Left hindlimb (tissue), 1 donor: Measurements from ENCODE around the gene PPARA.

Source experiments
- DNase-seq: peaks from one replicate; pipeline ENCODE4 v3.0.0-alpha.2; 2018

Gene PPARA

DNA sequence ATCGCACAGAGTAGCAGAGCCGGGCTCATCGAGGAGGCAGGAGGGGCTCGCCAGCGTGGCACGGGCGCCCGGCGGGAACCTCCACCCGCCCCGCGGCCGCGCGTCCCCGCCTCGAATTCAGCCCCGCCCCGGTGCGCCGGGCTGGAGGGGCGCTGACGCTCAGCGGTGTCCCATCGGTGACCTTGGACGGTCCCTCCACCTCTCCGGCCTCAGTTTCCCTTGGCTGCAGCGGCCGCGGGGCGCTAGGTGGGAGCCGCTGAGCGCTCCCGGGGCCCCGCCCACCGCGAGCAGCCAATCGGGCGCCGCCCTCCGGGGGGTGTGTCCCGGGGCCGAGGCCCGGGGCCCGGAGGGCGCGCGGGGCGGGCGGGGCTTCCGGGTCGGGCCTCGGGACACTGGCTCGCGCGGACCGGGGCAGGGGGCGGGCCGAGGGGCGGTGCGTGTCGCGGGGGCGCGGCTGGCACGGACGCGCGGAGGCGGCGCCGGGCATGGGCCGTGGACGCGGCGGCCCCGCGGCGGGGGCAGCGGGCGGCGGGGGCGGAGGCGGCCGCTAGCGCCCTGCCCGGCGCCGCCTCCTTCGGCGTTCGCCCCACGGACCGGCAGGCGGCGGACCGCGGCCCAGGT, at the start of gene PPARA:
TSS of gene PPARA (plus strand) at position 493 of the 621 bp plus-strand sequence. CDS start 47,858 bp downstream, outside the sequence.
- DNase-seq, result peak; percentile 90

DNA sequence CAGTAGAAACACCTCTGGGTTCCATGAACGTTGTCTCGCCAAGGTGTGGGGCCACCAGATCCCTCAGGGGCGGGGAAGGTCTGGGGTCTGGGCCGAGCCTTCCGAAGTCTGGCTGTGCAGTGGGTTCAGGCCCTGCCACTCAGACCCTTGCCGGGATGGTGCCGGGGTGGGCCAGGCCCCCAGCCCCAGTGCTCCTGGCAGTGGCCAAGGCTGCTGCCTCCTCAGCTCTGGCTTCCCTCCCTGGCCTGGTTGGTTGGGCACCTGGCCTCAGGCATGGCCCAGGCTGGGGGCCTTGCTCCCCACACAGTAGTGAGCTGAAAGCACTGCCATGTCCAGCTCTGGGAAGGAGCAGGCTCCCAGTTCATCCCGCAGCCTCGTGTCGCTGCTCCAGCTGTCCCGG, 48.2 kb upstream of the PPARA start:
- DNase-seq, result no peak

DNA sequence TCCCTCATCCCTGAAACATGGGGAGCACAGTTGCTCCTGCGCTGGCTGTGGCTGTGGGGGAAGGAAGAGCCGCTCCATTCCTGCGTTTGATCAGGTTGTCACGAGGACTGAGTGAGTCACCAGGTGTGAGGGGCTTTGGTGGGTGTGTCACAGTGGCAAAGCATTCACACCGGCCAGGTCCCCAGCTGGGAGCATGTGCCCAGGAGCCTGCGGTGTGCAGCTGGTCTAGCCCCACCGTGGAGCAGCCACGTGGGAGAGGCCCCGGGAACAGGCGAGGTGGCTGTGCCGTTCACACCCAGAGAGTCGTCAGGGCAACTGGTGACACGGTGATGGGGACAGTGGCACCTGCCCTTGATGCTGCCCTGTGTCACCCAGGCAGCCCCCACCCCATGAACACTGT, 47.6 kb upstream of the PPARA start:
- no peak for DNase-seq

DNA sequence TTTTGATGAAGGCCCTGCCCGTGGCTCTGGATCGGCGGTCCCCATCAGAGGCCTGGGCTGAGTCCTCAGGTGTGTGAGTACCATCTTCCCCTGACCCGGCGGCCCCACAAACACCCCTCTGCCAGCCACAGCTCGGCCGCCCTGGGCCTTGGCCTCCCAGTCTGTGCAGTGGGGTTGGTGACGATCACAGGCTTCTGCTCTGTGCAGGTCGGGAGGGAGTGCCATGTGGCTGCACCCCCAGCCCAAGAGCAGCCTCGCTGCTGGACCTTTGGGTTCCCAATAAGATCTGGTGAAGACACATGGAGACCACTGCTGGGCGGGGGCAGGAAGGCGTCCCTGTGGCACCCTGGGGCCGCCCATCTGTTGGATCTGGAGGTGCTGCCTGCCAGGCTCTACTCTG, 47.1 kb upstream of the PPARA start:
- no peak for DNase-seq

DNA sequence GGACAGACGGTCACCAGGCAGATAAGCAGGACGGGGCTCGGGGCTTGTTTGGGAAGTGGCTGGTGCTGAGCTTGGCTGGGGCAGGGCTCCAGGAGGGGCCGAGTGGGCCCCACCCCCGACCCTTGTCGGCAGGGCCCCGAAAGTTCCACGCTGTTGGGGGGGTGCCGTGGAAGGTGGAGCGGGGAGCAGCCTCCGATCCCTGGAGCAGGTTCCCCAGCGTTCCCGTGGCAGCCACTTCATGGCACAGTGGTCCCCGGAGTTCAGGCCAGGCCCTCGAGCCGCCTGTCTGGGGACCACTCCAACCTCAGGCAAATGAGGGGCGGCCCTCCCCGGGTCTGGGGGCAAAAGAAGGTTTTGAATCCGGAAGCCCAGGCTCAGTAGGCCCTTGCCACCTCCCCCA, 46.7 kb upstream of the PPARA start:
- DNase-seq, result no peak

DNA sequence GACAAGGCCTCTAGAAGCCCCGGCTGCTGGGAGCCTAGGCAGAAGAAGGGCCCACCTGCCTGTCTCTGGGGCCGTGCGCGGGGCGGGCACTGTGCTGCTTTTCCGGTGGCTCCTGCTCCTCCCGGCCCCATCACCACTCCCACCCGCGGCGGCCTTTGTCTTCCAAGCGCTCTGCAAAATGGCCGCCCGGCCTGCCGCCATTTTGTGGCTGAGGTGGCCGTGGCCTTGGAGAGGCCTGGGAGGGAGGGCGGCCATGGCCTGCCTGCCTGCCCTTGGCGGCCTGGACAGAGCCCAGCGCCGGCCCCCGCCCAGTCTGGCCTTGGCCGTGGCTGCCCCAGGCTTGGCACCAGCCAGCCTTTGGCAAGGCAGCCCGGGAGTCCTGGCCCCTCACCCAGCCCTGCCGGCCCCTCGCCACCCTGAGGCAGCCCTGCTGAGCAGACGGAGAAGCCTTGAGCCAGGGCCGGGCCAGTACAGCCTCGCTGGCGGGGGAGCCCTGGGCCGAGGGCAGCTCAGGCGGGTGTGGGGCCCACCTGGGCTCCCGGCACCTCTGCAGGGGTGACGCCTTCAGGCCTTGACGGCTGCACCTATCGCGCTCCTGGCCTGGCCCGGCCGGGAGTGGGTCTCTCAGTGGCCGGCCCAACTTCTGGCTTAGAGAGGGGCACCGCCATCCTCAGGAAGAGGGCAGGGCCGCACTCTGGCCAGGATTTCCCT, 46.0 kb upstream of the PPARA start:
- no peak for DNase-seq

DNA sequence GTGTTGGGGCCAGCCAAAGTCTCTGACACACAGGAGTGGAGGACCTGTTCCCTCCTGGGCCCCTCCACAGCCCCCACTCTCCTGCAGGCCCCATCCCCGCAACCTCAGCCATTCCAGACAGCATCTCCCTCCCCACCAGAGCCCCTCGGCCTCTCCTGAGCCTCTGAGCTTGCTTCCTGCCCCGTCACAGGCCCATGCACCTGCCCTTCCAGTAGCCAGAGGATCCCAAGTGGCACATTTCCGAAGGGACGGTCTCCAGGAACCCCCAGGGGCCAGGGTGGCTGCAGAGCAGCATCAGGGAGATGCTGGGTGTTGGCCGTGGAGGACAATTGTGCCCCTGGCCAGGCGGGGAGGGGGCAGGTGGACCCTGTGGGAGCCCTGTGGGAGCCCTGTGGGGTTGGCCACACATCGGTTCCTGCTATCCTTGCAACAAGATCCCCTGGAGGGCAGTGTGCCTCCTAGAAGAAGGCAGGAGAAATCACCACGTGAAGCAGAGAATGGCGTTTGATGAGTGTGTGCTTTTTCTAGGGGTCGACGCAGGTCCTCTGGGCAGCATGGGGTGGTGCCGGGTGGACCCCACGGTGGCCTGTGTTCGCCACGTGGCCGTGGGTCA, 45.3 kb upstream of the PPARA start:
- DNase-seq, result no peak

DNA sequence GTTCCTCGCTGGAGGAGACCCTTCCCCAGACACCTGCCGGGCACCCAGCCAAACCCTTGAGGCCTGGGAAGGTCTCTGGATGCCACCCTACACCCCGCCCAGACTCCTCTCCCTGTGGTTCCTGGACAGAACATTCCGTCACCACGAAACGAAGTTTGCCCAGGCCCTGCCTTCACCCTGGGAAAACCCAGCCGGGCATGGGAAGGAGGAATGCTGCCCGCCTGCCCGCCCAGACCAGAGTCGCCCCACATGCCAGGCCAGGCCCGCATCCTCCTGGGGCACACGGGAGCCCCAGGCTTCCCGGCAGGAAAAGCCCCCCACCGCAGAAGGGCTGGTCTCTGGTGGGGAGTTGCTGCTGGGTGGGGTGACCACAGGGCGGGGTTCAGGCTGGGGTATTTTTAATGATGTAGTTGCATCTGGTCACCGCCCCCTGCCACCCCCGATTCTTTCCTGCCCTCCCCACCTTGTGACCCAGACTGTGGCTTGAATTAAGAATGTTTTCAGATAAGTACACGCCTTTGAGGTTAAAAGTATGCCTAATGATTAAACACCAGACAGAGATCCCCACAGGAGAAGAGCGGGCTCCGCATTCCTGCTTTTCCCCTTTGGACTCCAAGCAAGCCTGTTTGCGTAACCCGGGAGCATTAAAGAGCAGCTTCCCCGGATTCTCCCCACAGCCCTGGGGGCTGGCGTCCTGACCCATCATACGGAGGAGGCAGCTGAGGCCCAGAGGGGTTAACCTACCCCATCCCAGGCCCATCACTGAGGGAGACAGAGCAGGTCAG, 44.6 kb upstream of the PPARA start:
- DNase-seq, result no peak

DNA sequence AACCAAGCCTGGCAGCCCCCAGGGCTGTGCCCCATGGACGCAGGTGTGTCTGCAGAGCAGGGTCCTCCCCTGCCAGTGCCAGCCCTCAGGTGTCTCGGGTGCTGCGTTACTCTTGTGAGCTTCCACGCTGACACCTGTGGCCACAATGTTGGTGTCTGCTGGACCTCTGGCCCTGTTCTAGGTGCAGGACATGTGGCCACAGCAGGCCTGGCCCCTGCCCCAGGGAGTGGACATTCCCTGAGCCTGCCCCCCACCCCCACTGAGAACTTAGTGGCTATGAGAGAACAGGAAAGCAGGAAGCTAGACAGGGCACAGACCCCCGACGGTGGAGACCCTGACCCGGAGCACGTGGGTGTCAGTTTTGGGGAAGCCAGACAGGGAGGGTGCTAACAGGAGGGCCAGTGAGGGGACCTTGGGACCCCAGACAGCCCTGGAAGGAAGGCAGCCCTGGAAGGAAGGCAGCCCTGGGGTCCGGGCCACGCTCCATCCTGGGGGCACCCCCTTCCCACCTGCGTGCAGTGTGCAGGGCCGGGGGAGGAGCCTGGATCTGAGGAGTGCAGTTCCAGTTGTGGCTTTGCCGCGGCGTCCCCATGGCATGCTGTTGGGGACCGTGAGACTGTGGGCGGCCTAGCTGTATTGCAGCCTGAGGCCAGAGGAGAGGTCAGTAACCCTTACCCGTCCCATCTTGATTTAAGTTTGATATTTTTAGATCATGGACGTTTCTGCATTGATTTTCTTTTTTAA, 43.9 kb upstream of the PPARA start:
- no peak for DNase-seq

DNA sequence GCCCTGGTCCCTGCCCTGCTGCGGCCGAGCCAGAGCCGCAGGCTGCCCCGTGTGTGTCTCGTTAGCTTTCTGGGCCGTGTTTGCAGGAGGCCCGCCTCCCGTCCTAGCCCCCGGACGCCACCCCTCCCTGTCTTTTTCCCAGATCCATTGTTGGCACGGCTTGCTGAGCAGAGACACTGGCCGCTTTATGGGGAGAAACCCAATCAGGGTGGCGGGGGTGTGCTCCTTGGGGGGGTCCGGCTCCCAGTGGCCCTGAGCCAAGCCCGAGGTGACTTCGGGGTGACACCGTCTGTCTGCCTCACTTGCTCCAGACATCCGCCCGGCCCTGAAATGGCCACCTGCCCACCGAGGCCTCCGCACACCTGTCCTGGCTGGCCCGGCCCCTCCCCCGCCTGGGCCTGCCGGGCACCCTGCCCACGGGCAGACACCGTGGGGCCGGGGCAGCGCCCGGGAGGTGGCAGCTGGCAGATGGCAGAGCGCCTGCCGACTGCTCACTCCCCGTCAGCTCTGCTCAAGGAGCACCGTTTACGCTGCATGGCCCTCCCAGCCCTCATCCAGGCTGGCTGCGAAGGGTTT, 43.1 kb upstream of the PPARA start:
- DNase-seq, result peak; percentile 72

DNA sequence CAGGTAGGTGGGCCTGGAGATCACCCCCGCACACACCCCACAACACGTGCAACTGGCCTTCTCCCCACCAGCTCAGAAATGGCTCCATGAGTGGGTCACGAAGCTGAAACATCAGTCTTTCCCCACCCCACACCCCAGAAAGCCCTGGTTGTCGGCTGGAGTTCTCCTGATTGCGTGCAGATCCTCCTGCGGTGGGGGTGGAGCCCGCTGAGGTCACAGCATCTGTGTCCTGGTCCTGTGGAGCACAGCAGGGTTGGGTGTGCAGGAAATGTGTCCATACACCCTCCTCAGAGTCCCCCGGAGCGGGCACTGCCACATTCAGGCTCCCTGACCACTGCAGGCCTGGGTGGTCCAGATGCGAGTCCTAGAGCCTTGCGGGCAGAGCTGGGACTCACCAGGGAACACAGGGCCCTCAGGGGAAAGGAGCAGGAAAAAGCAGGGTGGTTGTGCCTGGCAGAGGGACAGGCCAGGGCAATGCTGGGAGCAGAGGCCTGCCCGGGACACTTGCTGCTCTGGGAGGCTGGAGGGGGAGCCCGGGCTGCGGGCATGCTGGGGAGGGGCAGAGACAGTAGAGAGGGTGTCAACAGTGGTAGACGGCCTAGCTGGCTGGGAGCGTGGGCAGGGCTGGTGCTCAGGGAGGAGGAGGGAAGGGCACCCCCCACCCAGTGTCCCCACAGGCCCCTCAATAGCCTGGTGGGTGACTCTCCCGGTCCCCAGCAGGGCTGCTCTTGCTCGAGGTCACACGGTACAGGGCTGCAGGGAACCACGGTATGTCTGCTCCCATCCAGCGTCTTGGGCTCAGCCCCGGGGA, 42.4 kb upstream of the PPARA start:
- DNase-seq, result no peak

DNA sequence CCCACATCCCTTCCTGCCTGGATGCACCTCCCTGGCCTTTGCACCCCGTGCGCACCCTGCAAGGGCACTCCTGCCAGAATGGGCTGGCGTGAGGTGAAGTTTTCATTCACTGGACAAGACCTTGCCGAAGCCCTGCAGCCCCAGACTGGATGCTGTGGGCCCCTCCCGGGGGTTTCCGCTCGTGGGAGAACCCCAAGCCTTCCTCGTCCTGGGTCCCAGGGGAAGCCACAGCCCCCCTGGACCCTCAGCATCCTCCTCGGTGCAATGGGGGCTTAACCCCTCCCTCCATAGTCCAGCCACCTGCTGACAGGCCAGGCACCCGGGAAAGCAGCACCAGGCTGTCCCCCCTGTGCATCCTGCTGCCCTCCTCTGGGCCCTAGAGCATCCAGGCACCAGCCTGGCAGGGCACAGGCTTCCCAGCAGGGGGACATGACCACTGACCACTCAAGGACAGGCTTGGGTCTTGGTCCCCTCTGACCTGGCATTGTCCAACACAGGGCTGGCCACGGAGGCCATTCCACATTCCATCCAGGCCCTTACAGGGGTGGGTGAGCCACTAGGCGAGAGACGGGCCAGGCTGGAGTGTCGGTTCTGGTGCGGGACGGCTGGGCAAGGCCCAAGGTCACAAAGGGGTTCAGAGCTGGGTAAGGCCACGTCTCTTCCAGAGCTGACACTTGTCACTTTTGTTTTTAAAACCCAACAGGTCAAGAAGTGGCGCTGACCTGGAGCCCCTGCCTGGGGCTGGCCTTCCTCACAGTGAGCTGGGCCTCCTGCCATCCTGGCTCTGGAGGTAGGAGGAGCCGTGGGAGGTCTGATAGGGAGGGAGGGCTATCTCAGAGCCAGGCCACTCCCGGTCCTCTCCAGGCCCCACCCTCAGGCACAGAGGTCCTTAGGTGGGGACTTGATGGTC, 41.5 kb upstream of the PPARA start:
- DNase-seq, result no peak

DNA sequence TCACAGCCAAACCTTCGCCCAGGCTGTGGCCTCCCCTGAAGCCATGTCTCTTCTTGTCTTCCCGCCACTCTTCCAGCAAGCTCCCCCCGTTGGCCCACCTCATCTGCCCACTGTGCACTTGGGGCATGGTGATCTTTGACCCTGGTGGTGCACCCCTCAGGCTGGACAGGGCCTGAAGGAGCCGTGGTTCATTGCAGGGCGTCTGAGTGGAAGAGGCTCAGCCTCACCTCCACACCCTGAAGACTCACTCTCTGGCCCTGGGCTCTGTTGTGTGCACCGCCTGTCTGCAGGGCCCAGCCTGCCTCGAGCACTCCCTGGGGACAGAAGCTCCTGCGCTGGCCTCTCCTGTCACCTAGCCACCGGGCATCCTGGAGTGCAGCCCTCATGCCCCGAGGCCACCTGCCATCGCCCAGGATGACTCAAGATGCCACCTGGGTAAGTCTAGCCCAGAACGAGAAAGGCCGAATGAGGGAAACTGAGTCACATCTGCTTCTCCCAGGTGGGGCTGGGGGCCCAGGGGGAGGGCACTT, 40.8 kb upstream of the PPARA start:
- DNase-seq, result no peak

DNA sequence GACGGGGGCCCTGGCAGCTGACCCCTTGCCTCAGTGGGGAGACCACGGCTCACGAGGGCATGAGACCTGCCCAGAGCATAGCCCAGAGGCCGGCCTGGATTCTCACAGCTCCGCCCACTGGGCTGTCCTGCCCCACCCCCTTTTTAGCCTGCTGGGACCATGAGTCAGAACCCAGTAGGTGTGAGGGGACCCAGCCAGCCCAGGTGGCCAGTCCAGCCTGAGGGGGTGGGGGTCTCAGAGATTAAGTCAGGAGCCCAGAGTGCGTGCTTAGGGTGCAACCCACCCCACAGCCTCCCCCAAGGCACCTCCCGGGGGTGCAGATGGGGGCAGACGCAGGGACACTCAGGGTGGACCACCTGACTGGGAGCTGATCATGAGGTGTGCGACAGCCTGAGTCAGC, 40.1 kb upstream of the PPARA start:
- DNase-seq, result no peak

DNA sequence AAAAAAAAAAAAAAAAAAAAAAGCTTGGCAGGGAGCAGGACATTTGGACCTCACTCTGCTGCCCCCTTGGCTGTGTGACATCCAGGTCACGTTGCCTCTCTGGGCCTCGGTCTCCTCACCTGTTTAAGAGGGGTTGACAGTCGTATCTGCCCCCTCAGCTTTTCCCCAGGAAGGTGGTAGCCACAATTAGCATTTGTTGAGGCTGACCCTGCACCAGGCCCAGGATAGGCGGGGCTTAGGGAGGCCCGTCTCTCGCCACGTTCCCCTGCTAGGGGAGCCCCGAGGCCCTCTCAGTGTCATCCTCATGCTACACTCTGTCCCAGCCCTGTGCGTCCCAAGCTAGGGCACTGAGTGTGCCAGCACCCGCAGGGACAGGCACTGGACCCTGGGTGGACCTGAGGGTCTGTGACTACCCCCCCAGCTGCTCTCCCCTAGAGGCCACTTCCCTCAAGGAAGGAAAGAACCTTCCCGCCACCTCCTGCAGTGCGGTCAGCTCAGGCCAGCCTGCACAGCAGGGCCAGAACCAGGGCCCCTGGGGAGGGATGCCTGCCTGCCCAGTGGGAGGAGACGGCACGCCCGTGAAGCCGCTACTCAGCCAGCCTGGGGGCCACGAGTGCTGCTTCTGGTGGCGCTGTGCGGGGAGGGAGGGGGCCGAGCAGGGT, 38.5 kb upstream of the PPARA start:
- DNase-seq, result peak; percentile 66

DNA sequence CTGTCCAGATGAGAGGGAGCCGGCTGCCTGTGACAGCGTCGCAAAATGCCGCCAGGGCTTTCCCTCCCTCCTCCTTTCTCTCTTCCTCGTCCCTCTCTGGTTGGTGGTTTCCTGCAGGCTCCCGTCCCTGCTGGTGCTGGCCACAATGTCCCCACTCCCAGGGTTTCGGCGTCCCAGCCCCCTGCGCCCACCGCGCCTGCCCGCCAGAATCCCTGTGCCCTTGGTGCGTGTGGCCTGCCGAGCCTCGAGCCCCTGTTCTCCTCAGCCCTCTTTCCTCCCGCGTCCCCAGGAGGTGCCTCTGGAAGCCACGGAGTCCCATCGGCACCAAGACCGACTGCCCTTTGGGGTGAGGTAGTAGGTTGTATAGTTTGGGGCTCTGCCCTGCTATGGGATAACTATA, 37.9 kb upstream of the PPARA start:
- no peak for DNase-seq

DNA sequence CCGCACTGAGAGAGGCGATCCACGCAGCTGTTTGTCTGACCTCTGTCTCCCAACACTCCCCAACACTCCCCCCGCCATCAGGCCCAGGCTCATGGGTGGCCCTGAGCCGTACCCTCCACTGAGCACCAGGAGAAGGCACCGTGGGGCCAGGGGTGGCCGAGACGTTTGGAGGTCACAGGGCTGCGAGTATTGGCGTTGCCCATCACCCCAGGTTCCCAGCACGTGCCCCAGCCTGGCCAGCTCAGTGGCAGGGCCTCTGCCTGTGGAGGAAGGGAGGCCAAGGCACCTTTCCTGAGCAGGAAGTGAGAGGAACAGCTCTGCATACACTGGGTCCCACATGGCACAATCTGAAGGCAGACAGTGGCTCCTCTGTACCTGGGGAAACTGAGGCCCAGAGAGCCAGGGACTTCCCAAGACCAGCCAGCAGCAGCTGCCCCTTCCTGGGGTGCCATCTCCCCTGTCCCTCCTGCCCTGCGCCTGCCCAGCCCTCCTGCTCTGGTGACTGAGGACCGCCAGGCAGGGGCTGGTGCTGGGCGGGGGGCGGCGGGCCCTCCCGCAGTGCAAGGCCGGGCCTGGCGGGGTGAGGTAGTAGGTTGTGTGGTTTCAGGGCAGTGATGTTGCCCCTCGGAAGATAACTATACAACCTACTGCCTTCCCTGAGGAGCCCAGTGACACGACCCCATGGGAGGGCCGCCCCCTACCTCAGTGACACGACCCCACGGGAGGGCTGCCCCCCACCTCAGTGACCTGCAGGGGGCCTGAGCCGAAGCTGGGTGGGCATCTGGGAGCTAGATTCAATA, 37.0 kb upstream of the PPARA start:
- no peak for DNase-seq

DNA sequence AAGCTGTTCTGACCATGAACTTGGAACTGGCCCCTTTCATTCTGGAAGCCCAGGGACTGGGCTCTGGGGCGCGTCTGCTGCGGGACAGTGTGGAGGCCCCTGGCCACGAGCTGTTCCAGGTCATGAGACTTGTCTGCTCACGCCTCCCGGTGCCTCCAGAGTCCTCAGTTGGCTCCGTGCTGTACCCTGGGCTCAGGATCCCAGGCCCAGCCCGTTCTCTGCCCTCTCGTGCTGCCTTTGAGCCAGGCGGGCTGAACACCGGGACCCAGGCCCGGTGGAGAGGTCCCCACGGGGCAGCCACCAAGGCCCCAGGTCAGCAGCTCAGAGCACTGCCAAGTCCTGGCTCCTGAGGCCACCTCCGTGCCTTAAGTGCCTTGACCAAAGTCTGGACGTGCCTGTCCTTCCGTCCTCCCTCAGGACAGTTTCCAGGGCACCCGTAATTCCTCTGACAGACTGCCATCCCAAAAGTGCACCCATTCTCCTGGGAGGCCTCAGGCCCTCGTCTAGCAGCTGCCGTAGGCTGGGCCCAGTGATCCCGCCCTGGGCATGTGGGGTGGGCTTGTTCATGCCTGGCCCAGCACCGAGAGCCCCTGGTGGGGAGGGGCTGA, 36.3 kb upstream of the PPARA start:
- peak; percentile 40 for DNase-seq
